ENCODE data around the gene TNIK.

DNA sequence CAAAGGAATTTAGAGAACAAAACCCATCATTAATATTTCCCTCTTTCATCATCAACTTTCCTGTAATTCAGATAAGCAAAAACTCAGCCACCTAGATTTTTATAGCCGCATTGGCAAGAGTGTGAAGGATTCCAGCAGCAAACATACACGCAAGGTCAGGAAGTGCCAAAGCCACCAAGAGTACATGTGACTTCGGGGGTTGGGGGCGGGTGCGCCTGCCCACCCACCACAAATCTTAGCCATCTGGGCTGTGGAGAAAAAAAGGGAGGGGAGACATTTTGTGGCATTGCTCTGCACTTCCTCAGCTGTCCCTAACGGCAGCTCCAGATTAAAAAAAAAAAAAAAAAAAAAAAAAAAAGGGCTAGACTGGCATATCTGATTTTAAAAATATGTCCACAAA, 148.4 kb downstream of the TNIK start:
- TF ChIP-seq, protein P1, sequence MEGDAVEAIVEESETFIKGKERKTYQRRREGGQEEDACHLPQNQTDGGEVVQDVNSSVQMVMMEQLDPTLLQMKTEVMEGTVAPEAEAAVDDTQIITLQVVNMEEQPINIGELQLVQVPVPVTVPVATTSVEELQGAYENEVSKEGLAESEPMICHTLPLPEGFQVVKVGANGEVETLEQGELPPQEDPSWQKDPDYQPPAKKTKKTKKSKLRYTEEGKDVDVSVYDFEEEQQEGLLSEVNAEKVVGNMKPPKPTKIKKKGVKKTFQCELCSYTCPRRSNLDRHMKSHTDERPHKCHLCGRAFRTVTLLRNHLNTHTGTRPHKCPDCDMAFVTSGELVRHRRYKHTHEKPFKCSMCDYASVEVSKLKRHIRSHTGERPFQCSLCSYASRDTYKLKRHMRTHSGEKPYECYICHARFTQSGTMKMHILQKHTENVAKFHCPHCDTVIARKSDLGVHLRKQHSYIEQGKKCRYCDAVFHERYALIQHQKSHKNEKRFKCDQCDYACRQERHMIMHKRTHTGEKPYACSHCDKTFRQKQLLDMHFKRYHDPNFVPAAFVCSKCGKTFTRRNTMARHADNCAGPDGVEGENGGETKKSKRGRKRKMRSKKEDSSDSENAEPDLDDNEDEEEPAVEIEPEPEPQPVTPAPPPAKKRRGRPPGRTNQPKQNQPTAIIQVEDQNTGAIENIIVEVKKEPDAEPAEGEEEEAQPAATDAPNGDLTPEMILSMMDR (IDR thresholded peaks at IDR 0.05) = no peak
- TF ChIP-seq POLR2AphosphoS5 (IDR thresholded peaks at IDR 0.05) (no peak), POLR2A (IDR thresholded peaks at IDR 0.05) (no peak)

Measured in breast epithelium (tissue), 3 donors.